HG03196 (cell line): ENCODE measurements around the gene ARHGDIG.
"Not testable (repeated sequence)": the region's sequence is repeated elsewhere in the genome, so short reads cannot be mapped to it uniquely, and the experiment has no call there.

Experiments used
- ATAC-seq: cut with Tn5 transposase; IDR thresholded peaks from one replicate; pipeline ENCODE4 v1.9.1; 2021; ENCODE audit not compliant: unreplicated experiment

The ARHGDIG gene

GRCh38 chr16:280552-280951, at the start of gene ARHGDIG:
Gene ARHGDIG, plus strand, starts transcription at chr16:280591. Its CDS starts 90 bp downstream, at chr16:280681.
- no peak for ATAC-seq

GRCh38 chr16:230949-231348, 49.4 kb upstream of the ARHGDIG start:
- no peak for ATAC-seq

GRCh38 chr16:234468-235305, 45.7 kb upstream of the ARHGDIG start, which contains the start of gene FAM234A:
Gene FAM234A, plus strand, starts transcription at chr16:234821. Its CDS starts 19,593 bp downstream, at chr16:254414.
- peak; percentile 74 for ATAC-seq

GRCh38 chr16:239948-240277, 40.5 kb upstream of the ARHGDIG start:
- ATAC-seq: no peak

GRCh38 chr16:240559-240958, 39.8 kb upstream of the ARHGDIG start:
- ATAC-seq: no peak

GRCh38 chr16:242281-242680, 38.1 kb upstream of the ARHGDIG start:
- ATAC-seq: no peak

GRCh38 chr16:243348-243747, 37.0 kb upstream of the ARHGDIG start:
- ATAC-seq: no peak

GRCh38 chr16:245105-245504, 35.3 kb upstream of the ARHGDIG start:
- ATAC-seq: no peak

GRCh38 chr16:247027-247426, 33.4 kb upstream of the ARHGDIG start:
- no peak for ATAC-seq

GRCh38 chr16:249431-249830, 31.0 kb upstream of the ARHGDIG start:
- no peak for ATAC-seq

GRCh38 chr16:252366-253337, 27.7 kb upstream of the ARHGDIG start:
- no peak for ATAC-seq

GRCh38 chr16:253833-254232, 26.6 kb upstream of the ARHGDIG start:
- ATAC-seq: no peak

- no peak for ATAC-seq
Observed at GRCh38 chr16:254461-254860, 25.9 kb upstream of the ARHGDIG start.

- ATAC-seq: no peak
Observed at GRCh38 chr16:255183-255582, 25.2 kb upstream of the ARHGDIG start.

- not testable (repeated sequence) for ATAC-seq
Observed at GRCh38 chr16:258091-258490, 22.3 kb upstream of the ARHGDIG start.

GRCh38 chr16:259226-259625, 21.2 kb upstream of the ARHGDIG start:
- ATAC-seq: no peak

GRCh38 chr16:259814-260253, 20.6 kb upstream of the ARHGDIG start:
- no peak for ATAC-seq

GRCh38 chr16:260326-260725, 20.1 kb upstream of the ARHGDIG start:
- no peak for ATAC-seq

GRCh38 chr16:261031-261691, 19.2 kb upstream of the ARHGDIG start:
- no peak for ATAC-seq

GRCh38 chr16:262121-262745, 18.2 kb upstream of the ARHGDIG start:
- ATAC-seq: no peak
